Common myeloid progenitor, CD34-positive (primary cell): ENCODE measurements around the gene FGD3.
"Not testable (repeated sequence)": the region's sequence is repeated elsewhere in the genome, so short reads cannot be mapped to it uniquely, and the experiment has no call there.

Source experiments
- CTCF ChIA-PET: fragments of 350-600 bp; sonication (Branson Sonifier 250); formaldehyde crosslinking; loops from one replicate; lab custom pipeline; 2021; ENCODE audit warnings: antibody characterized with exemption; lab: Charles Lee
- POLR2A ChIA-PET: fragments of 350-600 bp; sonication (Branson Sonifier 250); formaldehyde crosslinking; loops from one replicate; lab custom pipeline; 2021; ENCODE audit warnings: antibody characterized with exemption; lab: Charles Lee
- DNase-seq, 3 donors: peaks; one replicate each; pipeline versions ENCODE4 v3.0.0 to v3.0.0-alpha.2; 2013
- H3K27ac ChIP-seq, 2 experiments: 1 replicate in 1 of 2; 2 replicates in 1 of 2; pipeline ENCODE4 v1.7.0; 2013; ENCODE audit warnings: inconsistent platforms in 2 of 2, low read length in 2 of 2, mild to moderate bottlenecking in 2 of 2, low read depth in 1 of 2, moderate library complexity in 1 of 2; ENCODE audit not compliant: severe bottlenecking in 2 of 2, insufficient read depth in 1 of 2, poor library complexity in 1 of 2
- H3K27me3 ChIP-seq, 5 experiments: replicated peaks in 2 of 5; 1 replicate in 3 of 5; 2 replicates in 2 of 5; pipeline versions ENCODE4 v1.6.1 to v1.7.0; 2013; ENCODE audit warnings: low read length in 4 of 5, mild to moderate bottlenecking in 2 of 5, moderate library complexity in 2 of 5, inconsistent platforms in 1 of 5; ENCODE audit not compliant: insufficient read depth in 5 of 5, control insufficient read depth in 4 of 5
- H3K36me3 ChIP-seq, 4 experiments: 1 replicate in 2 of 4; 2 replicates in 2 of 4; pipeline versions ENCODE4 v1.6.1 to v1.7.0; 2013; ENCODE audit warnings: low read length in 3 of 4, control low read depth in 1 of 4, mild to moderate bottlenecking in 1 of 4; ENCODE audit not compliant: control insufficient read depth in 4 of 4, insufficient read depth in 4 of 4
- H3K4me1 ChIP-seq, 4 experiments: 1 replicate in 3 of 4; 2 replicates in 1 of 4; pipeline versions ENCODE4 v1.6.1 to v1.7.1; 2013; ENCODE audit warnings: low read length in 3 of 4, mild to moderate bottlenecking in 3 of 4, control low read depth in 1 of 4, inconsistent platforms in 1 of 4, moderate library complexity in 1 of 4; ENCODE audit not compliant: control insufficient read depth in 4 of 4, insufficient read depth in 4 of 4; ENCODE audit errors: control extremely low read depth in 1 of 4
- H3K4me3 ChIP-seq, 7 experiments: 1 replicate in 4 of 7; 2 replicates in 3 of 7; pipeline versions ENCODE4 v1.5.1 to v1.7.0; 2013; ENCODE audit warnings: mild to moderate bottlenecking in 7 of 7, low read length in 6 of 7, moderate library complexity in 6 of 7, inconsistent platforms in 2 of 7, low read depth in 2 of 7, control low read depth in 1 of 7; ENCODE audit not compliant: insufficient read depth in 4 of 7, control insufficient read depth in 1 of 7; ENCODE audit errors: extremely low read depth in 1 of 7
- H3K9me3 ChIP-seq, 5 experiments: 1 replicate in 4 of 5; 2 replicates in 1 of 5; pipeline versions ENCODE4 v1.6.1 to v1.7.1; 2013; ENCODE audit warnings: low read length in 4 of 5, mild to moderate bottlenecking in 2 of 5, inconsistent platforms in 1 of 5, low read depth in 1 of 5, moderate library complexity in 1 of 5; ENCODE audit not compliant: control insufficient read depth in 4 of 5, insufficient read depth in 2 of 5; ENCODE audit errors: control extremely low read depth in 1 of 5
- WGBS: methylation state at CpG from one replicate; pipeline ENCODE4 v1.1.5; 2013; ENCODE audit not compliant: insufficient coverage; 5-methylcytosine and 5-hydroxymethylcytosine counted together

FGD3 gene

DNA sequence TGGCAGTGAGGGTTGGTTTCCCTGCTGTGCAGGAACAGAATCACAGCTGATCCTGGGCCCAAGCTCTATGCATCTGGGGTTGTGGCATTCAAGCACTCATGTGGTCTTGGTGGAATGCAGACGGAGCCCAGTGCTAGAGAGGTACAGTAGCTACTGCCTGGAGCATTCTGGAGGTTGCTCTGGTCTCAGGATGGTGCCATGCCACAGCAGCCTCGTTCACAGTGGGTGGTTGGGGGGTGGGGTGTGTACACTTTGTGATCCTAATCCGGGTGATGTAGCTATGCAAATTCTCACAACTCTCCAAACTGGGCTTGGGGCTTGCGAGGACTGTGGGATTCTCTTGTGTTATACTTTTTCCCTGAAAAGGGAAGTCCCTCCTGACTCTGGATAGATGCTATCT, 45.2 kb downstream of the FGD3 start:
- WGBS = 100% methylated on average over 1 of the region's 4 CpGs
- Histone ChIP-seq H3K4me1 (peaks cover 2 to 16% (median 4%) of the 10 kb centered on the region in 4 experiments), H3K36me3 (peaks cover 5 to 26% (median 9%) of the 10 kb centered on the region in 4 experiments), H3K27me3 (no peaks in the 10 kb centered on the region), H3K27ac (no peak overlapping the region), H3K4me3 (no peak overlapping the region), H3K9me3 (peaks cover 4 to 16% (median 9%) of the 10 kb centered on the region in 5 experiments)
- DNase-seq = no peak
- CTCF ChIA-PET = interaction anchor here (1.1 to 4.0 kb wide), 3 partner anchors 11 to 24 kb away, joined by 3 to 23 read pairs (median 5); no protein-coding TSS in a partner anchor
- POLR2A ChIA-PET = no interaction called here

GRCh38 chr9:92998871-92999270, 51.5 kb downstream of the FGD3 start:
- DNase-seq, POLR2A ChIA-PET, H3K9me3 ChIP-seq, H3K4me3 ChIP-seq, H3K27ac ChIP-seq, CTCF ChIA-PET, H3K27me3 ChIP-seq, H3K4me1 ChIP-seq: not testable (repeated sequence)
- peaks cover 12 to 33% (median 15%) of the 10 kb centered on the region in 4 experiments for H3K36me3 ChIP-seq
- WGBS = 93% methylated on average over 9 of the region's 10 CpGs

DNA sequence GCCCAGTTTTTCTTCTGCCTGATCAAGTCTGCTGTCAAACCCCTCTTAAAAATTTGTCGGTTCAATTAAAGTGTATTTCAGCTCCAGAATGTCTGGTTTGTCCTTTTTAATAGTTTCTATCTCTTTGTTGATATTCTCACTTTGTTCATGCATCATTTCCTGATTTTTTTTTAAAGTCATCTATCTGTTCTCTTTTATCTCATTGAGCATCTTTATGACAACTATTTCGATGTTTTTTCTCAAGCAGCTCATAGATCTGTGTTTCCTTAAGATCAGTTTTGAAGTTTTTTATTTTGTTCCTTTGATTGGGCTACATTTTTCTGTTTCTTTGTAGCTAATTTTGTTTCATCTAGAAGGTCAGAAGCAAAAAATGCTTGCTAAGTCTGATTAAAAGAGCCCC, 53.7 kb downstream of the FGD3 start:
- no peak for DNase-seq

GRCh38 chr9:93002700-93003099, 55.4 kb downstream of the FGD3 start:
- CTCF ChIA-PET = interaction anchor here (0.6 to 3.8 kb wide), 16 partner anchors 9 to 331 kb away, joined by 3 to 23 read pairs (median 4); no protein-coding TSS in a partner anchor
- WGBS = 100% methylated on average over 7 of the region's 8 CpGs
- POLR2A ChIA-PET = interaction anchor here (1.1 kb wide), 1 partner anchor 11 kb away, joined by 4 read pairs; no protein-coding TSS in a partner anchor
- H3K4me3 ChIP-seq = no peak overlapping the region
- H3K36me3 ChIP-seq = peaks cover 24 to 61% (median 37%) of the 10 kb centered on the region in 4 experiments
- no peak overlapping the region for H3K27ac ChIP-seq
- H3K9me3 ChIP-seq = peaks cover 0 to 6% (median 3%) of the 10 kb centered on the region in 5 experiments
- H3K27me3 ChIP-seq = no peaks in the 10 kb centered on the region
- DNase-seq = no peak
- peaks cover 0 to 2% (median 0%) of the 10 kb centered on the region in 4 experiments for H3K4me1 ChIP-seq

More for the DNA sequence above, 53.7 kb downstream of the FGD3 start:
- CTCF ChIA-PET = interaction anchor here (1.0 to 2.6 kb wide), 2 partner anchors 44 to 142 kb away, joined by 3 to 11 read pairs; no protein-coding TSS in a partner anchor
- POLR2A ChIA-PET = no interaction called here
- Histone ChIP-seq H3K27me3 (no peaks in the 10 kb centered on the region), H3K9me3 (peaks cover 0 to 6% (median 3%) of the 10 kb centered on the region in 5 experiments), H3K36me3 (peaks cover 17 to 51% (median 30%) of the 10 kb centered on the region in 4 experiments), H3K4me1 (peaks cover 0 to 2% (median 0%) of the 10 kb centered on the region in 4 experiments), H3K27ac (no peak overlapping the region), H3K4me3 (no peak overlapping the region)
- 85% methylated on average over 2 of the region's 2 CpGs for WGBS

DNA sequence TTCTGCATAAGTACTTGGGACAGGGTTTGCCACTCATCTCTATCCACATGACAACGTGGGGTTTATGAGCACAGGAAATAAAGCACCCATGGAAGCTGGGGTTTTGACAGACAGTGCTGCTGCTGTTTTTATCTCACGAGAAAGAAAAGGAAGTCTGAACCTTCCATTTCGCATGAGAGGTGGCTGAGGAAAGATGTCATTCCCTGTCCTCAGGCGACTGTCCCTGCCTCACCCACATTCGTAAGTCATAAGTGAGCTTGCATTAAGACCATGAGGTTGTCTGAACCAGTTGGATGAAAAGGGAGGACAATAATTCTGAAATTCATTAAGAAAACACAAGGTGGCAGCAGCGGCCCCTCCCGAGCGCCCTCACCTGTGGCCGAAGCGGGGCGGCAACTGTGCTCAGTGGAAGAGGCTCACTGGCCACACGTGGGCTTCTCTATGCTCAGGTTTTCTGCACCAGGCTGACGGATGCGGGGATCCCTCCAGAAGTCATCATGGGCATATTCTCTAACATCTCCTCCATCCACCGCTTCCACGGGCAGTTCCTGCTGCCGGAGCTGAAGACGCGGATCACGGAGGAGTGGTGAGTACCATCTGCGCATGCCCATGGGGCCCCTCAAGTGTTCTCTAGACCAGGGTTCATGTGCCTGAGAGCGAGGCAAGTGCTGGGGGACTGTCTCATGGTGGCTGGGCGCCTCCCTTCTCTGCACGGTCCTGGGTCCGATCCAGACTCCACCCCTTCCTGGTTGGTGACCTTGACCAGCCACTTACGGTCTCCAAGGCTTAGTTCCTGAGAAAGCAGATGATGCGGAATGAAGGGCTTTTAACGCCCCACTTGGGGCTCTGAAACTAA, 56.5 kb downstream of the FGD3 start:
- POLR2A ChIA-PET = no interaction called here
- 71% methylated on average over 24 of the region's 28 CpGs for WGBS

GRCh38 chr9:93004561-93004960, 57.2 kb downstream of the FGD3 start:
- ChIA-PET POLR2A (no interaction called here), CTCF (interaction anchor here (1.1 to 3.8 kb wide), 8 partner anchors 13 to 123 kb away, joined by 3 to 23 read pairs (median 5); no protein-coding TSS in a partner anchor)
- Histone ChIP-seq H3K36me3 (peaks cover 26 to 71% (median 47%) of the 10 kb centered on the region in 4 experiments), H3K4me3 (no peak overlapping the region), H3K9me3 (peaks cover 0 to 3% (median 2%) of the 10 kb centered on the region in 5 experiments), H3K27ac (no peak overlapping the region), H3K27me3 (no peaks in the 10 kb centered on the region), H3K4me1 (peaks cover 0 to 2% (median 0%) of the 10 kb centered on the region in 4 experiments)
- WGBS = 100% methylated on average over 9 of the region's 9 CpGs
- no peak for DNase-seq

More for the DNA sequence above, 56.5 kb downstream of the FGD3 start:
- Histone ChIP-seq H3K27me3 (no peaks in the 10 kb centered on the region), H3K4me3 (no peak overlapping the region), H3K27ac (no peak overlapping the region), H3K9me3 (peaks cover 0 to 6% (median 3%) of the 10 kb centered on the region in 5 experiments), H3K36me3 (peaks cover 26 to 70% (median 44%) of the 10 kb centered on the region in 4 experiments), H3K4me1 (peaks cover 0 to 2% (median 0%) of the 10 kb centered on the region in 4 experiments)
- DNase-seq = peak; percentile 25 to 50 (median 45)
- CTCF ChIA-PET = interaction anchor here (0.7 to 3.8 kb wide), 22 partner anchors 8 to 274 kb away, joined by 3 to 23 read pairs (median 4); no protein-coding TSS in a partner anchor
